GM23338 (cell line): ENCODE data around the gene GUCY2F.

Source experiments
- CREB1 ChIP-seq: fragments of 250-450 bp; sonication (Bioruptor Pico); IDR thresholded peaks from 2 replicates; pipeline ENCODE4 v1.5.0; 2020; ENCODE audit warnings: low read depth, mild to moderate bottlenecking, moderate library complexity
- EZH2 ChIP-seq: fragments of 200-600 bp; sonication (generic); IDR thresholded peaks from one replicate; pipeline ENCODE4 v1.8.0; 2017; ENCODE audit warnings: antibody characterized with exemption, mild to moderate bottlenecking, low read depth; ENCODE audit not compliant: unreplicated experiment
- EZH2phosphoT487 ChIP-seq: fragments of 200-600 bp; sonication (generic); IDR thresholded peaks from one replicate; pipeline ENCODE4 v1.8.1; 2018; ENCODE audit warnings: antibody characterized with exemption; ENCODE audit not compliant: unreplicated experiment
- POLR2AphosphoS5 ChIP-seq: IDR thresholded peaks from 2 replicates; pipeline ENCODE4 v1.6.1; 2016; ENCODE audit warnings: antibody characterized with exemption, low read depth
- TF ChIP-seq, protein P1 (sequence below), 2 experiments: fragments of 200-600 bp in 1 of 2; sonication (generic) in 1 of 2; conservative IDR thresholded peaks; 2 replicates each; pipeline versions ENCODE4 v1.5.1 to v1.6.1; 2016 to 2017; ENCODE audit warnings: antibody characterized with exemption in 2 of 2, low read depth in 2 of 2, mild to moderate bottlenecking in 2 of 2, moderate library complexity in 1 of 2
- TF ChIP-seq, protein P2 (sequence below): IDR thresholded peaks from one replicate; pipeline ENCODE4 v1.6.1; 2018; ENCODE audit warnings: antibody characterized with exemption; ENCODE audit not compliant: unreplicated experiment

DNA sequence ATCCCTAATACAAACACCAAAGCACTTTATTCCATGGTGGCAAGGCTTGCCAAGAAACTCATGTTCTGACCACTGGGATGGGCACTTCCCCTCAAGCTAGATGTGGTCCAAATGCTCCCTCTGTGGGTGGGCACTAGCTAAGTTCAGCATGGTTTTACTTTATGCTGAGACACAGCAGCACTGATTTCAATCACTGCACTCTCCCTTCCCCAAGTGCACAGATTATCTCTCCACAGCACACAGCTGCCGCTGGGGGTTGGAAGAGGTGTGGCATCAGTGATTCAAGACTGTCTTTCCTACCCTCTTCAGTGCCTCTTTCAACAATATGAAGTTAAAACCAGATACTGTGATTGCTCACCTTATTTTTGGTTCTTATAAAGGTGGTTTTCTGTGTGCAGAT lies 16.5 kb upstream of the GUCY2F start:
- no peak for TF ChIP-seq EZH2
- TF ChIP-seq, protein P1, sequence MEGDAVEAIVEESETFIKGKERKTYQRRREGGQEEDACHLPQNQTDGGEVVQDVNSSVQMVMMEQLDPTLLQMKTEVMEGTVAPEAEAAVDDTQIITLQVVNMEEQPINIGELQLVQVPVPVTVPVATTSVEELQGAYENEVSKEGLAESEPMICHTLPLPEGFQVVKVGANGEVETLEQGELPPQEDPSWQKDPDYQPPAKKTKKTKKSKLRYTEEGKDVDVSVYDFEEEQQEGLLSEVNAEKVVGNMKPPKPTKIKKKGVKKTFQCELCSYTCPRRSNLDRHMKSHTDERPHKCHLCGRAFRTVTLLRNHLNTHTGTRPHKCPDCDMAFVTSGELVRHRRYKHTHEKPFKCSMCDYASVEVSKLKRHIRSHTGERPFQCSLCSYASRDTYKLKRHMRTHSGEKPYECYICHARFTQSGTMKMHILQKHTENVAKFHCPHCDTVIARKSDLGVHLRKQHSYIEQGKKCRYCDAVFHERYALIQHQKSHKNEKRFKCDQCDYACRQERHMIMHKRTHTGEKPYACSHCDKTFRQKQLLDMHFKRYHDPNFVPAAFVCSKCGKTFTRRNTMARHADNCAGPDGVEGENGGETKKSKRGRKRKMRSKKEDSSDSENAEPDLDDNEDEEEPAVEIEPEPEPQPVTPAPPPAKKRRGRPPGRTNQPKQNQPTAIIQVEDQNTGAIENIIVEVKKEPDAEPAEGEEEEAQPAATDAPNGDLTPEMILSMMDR (conservative IDR thresholded peaks at IDR 0.05; ENCODE audit: low read depth in 2 of 2) = no peak
- no peak for TF ChIP-seq EZH2phosphoT487
- TF ChIP-seq, protein P2, sequence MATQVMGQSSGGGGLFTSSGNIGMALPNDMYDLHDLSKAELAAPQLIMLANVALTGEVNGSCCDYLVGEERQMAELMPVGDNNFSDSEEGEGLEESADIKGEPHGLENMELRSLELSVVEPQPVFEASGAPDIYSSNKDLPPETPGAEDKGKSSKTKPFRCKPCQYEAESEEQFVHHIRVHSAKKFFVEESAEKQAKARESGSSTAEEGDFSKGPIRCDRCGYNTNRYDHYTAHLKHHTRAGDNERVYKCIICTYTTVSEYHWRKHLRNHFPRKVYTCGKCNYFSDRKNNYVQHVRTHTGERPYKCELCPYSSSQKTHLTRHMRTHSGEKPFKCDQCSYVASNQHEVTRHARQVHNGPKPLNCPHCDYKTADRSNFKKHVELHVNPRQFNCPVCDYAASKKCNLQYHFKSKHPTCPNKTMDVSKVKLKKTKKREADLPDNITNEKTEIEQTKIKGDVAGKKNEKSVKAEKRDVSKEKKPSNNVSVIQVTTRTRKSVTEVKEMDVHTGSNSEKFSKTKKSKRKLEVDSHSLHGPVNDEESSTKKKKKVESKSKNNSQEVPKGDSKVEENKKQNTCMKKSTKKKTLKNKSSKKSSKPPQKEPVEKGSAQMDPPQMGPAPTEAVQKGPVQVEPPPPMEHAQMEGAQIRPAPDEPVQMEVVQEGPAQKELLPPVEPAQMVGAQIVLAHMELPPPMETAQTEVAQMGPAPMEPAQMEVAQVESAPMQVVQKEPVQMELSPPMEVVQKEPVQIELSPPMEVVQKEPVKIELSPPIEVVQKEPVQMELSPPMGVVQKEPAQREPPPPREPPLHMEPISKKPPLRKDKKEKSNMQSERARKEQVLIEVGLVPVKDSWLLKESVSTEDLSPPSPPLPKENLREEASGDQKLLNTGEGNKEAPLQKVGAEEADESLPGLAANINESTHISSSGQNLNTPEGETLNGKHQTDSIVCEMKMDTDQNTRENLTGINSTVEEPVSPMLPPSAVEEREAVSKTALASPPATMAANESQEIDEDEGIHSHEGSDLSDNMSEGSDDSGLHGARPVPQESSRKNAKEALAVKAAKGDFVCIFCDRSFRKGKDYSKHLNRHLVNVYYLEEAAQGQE = no peak
- TF ChIP-seq CREB1 (CRISPR knock-in tag) = no peak
- TF ChIP-seq POLR2AphosphoS5 = no peak
